HL-60 (cell line): ENCODE results near the gene DEUP1.

Source experiments
- POLR2AphosphoS5 ChIP-seq: IDR thresholded peaks from 2 replicates; pipeline ENCODE4 v1.6.1; 2012; ENCODE audit warnings: low read depth
- TF ChIP-seq, protein P1 (sequence below): IDR thresholded peaks from one replicate; pipeline ENCODE4 v1.5.1; 2011; ENCODE audit warnings: low read length, control low read depth, inconsistent platforms; ENCODE audit not compliant: insufficient read depth

DNA sequence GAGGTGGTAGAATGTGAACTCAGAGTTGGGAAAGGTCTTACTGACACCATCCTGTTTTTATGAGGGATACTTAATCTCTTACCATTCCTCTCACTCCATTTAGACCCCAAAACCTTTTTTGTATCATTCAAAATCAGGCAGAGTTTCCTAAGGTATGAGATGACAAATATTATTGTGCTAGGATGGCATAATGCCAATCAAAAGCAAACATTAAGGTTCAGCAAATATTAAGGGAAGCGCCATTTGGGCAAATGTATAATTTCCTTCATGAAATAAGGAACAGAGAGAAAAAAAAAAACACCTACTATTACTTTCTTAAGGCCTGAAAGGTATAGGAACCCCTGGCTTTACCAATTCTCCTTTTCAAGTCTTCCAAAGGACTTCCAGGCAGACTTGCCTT is 150.2 kb downstream of the DEUP1 start:
- TF ChIP-seq, protein P1, sequence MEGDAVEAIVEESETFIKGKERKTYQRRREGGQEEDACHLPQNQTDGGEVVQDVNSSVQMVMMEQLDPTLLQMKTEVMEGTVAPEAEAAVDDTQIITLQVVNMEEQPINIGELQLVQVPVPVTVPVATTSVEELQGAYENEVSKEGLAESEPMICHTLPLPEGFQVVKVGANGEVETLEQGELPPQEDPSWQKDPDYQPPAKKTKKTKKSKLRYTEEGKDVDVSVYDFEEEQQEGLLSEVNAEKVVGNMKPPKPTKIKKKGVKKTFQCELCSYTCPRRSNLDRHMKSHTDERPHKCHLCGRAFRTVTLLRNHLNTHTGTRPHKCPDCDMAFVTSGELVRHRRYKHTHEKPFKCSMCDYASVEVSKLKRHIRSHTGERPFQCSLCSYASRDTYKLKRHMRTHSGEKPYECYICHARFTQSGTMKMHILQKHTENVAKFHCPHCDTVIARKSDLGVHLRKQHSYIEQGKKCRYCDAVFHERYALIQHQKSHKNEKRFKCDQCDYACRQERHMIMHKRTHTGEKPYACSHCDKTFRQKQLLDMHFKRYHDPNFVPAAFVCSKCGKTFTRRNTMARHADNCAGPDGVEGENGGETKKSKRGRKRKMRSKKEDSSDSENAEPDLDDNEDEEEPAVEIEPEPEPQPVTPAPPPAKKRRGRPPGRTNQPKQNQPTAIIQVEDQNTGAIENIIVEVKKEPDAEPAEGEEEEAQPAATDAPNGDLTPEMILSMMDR: no peak
- TF ChIP-seq POLR2AphosphoS5: no peak
